ENCODE results near the gene COX8C.
"Not testable (repeated sequence)": the region's sequence is repeated elsewhere in the genome, so short reads cannot be mapped to it uniquely, and the experiment has no call there.

The COX8C gene

GRCh38 chr14:93322929-93323599 lies 23.9 kb upstream of the COX8C start:
- DNase-seq, result peak; percentile 33 to 54

GRCh38 chr14:93323600-93324174 lies 23.3 kb upstream of the COX8C start:
- peak; percentile 69 to 82 for DNase-seq

GRCh38 chr14:93326196-93326595 lies 20.8 kb upstream of the COX8C start:
- DNase-seq, result no peak

DNA sequence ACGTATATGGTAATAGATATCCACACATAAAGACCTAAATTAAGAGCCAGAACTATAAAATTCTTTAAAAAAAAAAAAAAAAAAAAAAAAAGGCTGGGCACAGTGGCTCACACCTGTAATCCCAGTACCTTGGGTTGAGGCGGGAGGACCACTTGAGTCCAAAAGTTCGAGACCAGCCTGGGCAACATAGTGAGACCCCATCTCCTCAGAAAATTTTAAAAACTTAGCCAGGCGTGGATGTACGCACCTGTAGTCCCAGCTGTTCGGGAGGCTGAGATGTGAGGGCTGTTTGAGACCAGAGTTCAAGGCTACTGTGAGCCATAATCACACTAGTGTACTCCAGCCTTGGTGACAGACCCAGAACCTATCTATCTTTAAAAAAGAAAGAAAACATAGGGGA lies 18.4 kb upstream of the COX8C start:
- no peak for DNase-seq

DNA sequence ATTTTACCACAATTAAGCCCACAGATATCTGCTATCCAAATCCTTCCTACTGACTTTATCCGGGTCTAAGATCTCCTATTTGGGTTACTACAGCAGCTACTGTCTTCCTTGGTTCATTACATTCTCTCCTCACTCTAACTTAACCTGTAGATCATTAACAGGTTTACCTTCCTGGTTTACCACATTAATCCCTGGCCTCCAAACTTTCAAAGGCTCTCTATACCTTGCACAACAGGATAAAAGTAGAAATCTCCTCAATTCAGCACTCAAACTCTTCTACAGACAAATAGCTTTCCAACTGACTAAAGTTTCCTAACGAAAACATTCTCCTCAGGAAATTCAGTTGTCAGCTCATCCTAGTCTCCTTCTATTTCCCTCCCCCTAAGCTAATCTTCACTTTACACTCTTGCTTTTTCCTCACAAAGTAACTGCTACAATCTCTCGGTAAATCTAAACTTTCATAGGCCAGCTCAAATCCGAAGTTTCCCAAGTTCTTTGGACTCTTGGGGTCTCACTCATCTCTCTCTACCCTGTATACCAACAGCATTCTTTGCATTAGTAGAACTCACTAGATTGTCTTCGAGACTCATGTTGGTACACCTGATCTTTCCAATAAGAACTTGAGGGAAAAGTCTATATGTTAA lies 16.9 kb upstream of the COX8C start:
- no peak for DNase-seq

GRCh38 chr14:93330609-93331000 lies 16.4 kb upstream of the COX8C start:
- DNase-seq, result no peak

DNA sequence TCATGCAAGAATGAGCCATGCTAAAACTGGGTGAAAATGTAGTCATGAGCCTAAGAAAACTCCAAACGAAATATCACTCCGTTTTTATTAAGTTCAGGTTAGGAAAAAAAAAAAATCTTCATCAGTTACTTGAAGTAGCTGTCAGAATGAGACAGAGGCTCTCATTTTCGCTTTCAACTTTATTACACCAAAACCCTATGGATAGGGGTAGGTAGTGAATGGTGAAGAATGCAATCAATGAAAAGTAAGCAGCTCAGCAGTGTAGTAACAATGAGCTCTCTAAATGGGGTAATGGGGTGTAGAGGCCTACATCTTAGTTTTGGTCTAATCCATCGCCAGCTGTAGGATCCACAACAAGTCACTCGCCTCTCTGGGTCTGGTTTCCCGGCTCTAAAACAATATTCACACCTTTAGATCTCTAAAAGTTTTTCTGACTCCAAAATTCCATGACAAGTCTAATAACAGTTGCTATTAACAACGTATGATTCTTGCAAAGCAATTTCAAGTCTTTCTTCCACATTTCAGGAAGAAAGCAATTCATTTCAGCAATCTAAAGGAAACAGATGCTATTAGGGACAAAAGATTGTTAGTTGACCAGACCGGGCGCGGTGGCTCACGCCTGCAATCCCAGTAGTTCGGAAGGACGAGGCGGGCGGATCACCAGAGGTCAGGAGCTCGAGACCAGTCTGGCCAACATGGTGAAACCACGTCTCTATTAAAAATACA lies 15.8 kb upstream of the COX8C start:
- DNase-seq, result no peak

GRCh38 chr14:93331728-93332396 lies 15.1 kb upstream of the COX8C start:
- no peak for DNase-seq

GRCh38 chr14:93332397-93332852 lies 14.6 kb upstream of the COX8C start:
- peak; percentile 50 to 67 for DNase-seq

DNA sequence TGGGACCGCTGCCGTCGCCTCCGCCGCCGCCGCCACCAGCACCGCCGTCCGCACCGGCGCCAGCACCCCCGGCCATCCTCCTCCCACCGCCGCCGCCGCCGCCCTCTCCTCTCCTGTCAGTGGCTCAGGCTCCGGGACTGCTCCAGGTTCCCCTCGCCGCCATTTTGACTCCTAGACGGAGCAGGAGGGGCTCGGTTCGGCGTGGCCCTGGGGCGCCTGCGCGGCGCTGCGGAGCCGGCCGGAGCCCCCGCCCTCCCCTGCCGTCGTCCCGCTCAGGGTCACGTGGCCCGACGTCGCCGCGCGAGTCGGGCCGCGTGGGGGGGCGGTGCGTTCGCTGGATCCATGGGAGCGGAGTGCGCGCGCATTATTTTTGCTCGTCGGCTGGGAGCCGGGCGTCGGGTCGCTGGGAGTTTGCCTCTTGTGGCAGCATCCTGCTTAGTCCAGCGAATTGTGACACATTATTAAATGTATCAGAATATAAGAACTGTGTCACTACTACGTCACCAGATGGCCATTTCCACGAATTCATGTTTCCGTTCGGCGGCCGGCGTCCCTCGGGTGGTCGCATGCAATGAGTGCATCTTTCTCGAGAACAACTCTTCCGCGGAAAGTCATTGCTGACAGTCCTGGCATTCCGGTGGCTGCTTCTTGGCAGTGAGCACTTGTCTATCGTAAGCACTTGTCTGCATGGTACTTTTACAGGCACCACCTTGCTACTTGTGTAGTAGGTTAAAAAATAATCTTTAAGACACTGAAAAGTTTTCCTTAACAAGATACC lies 13.9 kb upstream of the COX8C start, which contains the start of gene BTBD7:
TSS of gene BTBD7 (minus strand) at position 184 of the 778 bp plus-strand sequence. CDS start 36,985 bp downstream, outside the sequence.
- peak; percentile 97 to 98 for DNase-seq

- DNase-seq, result peak in 1 of 2 donors; percentile 18
Measured at GRCh38 chr14:93333631-93334103, 13.3 kb upstream of the COX8C start.

DNA sequence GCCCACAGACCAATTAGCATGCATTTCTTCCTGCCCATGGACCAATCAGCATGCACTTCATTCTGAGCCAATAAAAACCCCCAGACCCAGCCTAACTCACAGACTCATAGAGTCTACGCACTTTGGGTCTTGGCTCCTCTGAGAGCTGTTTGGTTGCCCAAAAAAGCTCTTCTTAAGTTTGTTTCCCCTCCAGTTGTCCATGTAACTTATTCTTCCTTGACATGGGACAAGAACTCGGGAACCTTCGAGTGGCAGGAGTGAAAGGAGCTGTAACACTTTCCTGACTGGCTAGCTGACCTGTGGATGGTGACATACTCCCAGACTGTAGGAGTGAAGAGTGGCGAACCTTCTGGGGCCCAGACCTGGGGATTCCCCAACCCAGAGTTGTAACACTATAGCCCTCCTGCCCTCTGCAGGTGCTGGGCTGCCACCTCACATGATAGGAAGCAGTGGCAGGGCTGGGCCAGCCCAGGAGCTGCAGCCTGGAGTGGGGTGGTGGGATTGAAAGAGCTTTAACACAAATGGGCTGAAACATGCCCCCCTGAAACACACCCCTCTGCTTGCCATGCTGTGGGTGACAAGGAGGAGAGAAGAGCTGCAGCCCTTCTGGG lies 9.7 kb upstream of the COX8C start:
- no peak for DNase-seq

DNA sequence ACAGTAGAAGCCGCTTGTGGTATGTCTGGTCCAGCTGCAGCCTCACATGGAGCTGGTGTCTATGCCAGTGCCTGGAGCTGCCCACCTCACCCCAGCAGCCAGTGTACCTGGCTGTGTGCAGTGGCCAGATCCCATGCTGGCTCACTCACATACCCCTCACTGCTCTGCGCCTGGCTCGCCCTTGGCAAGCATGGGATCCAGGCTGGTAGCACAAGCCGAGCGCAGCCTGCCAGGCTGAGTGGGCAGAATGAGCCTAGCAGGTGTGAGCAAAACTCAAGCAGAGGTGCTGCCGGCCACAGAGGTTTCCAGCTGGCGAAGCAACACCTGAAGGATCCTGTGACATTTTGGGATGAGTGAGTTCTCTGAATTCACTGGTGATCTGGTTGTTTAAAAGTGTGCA lies 9.1 kb upstream of the COX8C start:
- no peak for DNase-seq

- DNase-seq, result peak; percentile 82 to 92
Measured at GRCh38 chr14:93343266-93343665, 3.7 kb upstream of the COX8C start.

GRCh38 chr14:93343797-93344196 lies 3.2 kb upstream of the COX8C start:
- DNase-seq, result no peak

GRCh38 chr14:93347850-93348249 lies 868 bp downstream of the COX8C start:
- no peak for DNase-seq

DNA sequence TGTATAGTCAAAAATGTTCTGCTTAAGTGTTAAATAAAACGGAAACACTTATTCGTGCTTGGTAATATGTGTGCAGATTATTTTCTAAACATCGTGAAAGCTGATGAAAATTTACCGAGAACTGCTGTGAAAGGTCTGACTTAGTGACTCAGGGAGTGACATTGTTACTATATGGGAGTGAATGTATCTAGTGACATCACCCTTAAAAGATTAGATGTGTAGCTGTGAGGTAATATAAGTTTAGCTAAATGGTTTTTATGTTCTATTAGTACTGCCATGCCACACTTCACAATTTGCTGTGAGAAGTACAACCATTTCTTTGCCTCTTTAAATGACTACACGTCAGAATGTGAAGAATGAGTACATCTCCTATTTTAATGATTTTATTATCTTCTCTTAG lies 1.3 kb downstream of the COX8C start:
- DNase-seq, result no peak

GRCh38 chr14:93354873-93355272 lies 7.9 kb downstream of the COX8C start:
- DNase-seq, result not testable (repeated sequence)

DNA sequence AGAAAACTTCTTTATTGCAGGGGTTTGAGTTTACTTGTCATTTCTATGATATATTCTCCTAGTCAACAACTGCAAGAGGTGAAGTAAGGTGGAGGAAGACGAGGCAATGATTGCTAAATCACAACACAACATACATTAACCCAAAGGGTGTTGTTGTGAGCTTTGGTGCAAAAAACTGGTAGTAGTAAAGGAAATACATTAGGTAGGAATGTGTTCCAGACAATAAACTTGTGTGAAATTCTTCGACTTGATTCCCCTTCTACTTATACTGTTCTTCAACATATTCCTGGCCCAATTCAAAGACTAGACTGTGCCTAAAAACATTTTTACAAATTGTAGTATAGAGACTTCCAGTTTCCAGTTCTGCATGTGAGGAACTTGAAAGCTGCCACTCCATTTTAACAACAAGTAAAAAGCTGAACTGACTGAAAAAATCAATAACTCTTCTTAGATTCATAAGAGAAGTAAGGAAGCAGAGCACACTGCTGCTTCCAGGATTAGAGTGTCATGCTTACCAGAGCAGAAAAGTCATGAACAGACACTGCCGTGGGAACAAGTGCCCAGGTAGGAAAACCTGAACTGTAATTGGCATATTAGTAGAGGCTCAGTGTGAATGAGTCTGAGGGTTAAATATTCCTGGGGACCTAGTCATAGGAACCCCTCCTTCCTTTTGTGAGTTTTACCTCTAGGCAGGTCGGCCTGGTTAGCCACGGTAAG lies 22.2 kb downstream of the COX8C start:
- no peak for DNase-seq

DNA sequence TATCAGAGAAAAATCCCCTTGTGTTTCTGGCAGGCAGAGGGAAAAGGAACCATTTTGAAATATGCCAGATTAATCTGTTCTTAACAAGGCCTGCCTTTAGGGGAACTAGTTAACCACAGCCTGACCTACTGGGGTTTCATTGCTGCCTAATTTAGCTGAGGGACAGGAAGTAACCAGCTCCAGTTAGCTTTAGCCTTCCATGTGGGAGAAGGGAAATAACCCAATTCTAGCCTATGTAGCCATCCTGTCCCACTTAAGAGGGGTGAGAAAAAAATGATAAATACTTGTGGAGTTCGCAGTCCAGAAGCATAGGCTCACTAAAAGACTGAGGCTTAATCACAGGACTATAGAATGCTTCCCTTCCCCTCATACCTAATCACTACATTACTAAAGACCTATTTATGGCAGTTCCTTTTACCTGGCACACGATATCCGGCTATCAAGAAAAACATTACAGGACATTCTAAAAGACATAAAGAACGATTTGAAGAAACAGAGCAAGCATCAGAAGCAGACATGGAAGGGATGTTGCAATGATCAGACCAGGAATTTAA lies 22.8 kb downstream of the COX8C start:
- DNase-seq, result peak; percentile 71 to 80
